Smooth muscle cell of the brain vasculature (primary cell): ENCODE measurements around the gene CBLL1.
A peak's percentile ranks its signal among the peaks of the same experiment; 100 is the strongest.

Source experiments
- DNase-seq: peaks from one replicate; pipeline ENCODE4 v3.0.0-alpha.2; 2012; ENCODE audit warnings: low read depth, low spot score

The CBLL1 gene, protein sequence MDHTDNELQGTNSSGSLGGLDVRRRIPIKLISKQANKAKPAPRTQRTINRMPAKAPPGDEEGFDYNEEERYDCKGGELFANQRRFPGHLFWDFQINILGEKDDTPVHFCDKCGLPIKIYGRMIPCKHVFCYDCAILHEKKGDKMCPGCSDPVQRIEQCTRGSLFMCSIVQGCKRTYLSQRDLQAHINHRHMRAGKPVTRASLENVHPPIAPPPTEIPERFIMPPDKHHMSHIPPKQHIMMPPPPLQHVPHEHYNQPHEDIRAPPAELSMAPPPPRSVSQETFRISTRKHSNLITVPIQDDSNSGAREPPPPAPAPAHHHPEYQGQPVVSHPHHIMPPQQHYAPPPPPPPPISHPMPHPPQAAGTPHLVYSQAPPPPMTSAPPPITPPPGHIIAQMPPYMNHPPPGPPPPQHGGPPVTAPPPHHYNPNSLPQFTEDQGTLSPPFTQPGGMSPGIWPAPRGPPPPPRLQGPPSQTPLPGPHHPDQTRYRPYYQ

DNA sequence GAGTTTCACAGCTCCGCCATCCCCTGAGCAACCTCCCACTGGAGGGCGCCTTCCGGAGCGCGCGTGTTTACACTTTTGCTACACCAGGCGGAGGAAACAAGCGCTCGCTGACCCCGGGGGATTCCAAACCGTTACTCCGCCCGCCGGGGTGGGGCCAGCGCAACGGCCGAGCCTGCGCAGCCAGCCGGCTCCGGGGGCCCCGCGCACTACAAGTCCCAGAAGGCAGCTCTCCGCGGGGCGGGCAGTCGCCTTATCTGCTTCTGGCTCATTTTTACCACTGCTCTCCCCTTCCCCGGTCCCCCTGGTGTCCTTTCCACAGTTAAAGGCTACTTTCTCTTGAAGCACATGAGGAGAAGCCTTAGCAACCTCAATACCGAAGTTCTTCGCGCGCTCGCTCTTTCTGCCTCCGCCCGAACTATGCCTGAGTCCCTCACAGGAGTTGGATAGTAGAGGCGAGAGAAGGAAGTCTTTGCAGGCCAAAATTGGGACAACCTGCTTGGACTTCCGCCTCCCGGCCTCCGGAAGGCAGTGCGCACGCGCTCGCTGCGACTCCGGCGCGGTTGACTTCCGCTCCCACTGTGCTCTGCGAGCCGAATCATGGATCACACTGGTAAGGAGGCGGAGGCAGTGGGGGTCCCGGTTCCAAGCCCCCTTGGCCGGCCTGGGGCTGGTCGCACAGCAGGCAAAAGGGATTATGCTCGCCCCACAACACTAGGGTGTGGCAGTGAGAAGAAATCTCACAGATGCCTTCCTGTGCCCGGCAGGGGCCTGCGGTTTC, at the start of gene CBLL1:
Gene CBLL1 (plus strand): TSS at position 576 of the 778 bp plus-strand sequence. CDS start 22 bp downstream, at position 598.
- DNase-seq: peak; percentile 90

DNA sequence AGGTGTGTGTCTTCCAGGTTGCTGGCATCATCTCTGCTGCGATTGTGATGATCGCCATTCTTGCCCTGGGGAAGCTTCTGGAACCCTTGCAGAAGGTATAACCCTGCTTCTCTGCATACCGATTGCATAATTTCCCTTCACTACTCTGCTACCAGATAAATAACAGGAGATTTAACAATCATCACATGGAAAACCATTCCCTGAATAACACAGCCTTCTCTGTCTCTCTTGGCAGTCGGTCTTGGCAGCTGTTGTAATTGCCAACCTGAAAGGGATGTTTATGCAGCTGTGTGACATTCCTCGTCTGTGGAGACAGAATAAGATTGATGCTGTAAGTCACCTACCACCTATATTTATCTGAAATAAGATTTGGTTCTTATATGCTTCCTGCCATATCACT, 49.6 kb upstream of the CBLL1 start:
- no peak for DNase-seq

DNA sequence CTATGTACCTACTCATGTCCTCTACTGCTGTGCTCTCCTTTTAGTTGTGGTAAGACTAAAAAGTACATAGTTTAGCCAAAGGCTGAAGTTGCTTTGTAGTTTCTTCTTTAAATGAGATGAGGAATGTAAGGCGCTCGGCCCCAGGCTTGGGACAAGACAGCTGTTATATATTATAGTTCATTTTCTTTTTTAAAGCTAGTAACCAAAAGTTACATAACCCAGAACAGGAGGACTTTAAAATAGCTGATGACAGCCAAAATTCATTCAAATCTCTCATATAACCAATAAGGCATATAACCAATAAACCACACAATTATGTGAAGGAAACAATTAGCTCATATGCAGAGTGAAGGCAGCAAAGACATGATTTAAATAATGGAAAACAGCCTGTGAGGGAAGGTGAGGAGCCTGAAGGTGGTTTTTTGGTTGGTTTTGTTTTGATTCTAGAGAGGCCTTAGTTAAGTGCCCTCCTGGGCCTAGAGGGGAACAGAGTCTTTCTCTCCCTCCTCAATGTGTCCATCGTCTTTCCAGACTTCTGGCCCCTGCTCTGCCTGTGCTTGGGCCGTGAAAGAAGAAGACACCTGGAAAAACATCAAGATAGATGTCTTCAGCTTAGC, 47.5 kb upstream of the CBLL1 start:
- DNase-seq: no peak

DNA sequence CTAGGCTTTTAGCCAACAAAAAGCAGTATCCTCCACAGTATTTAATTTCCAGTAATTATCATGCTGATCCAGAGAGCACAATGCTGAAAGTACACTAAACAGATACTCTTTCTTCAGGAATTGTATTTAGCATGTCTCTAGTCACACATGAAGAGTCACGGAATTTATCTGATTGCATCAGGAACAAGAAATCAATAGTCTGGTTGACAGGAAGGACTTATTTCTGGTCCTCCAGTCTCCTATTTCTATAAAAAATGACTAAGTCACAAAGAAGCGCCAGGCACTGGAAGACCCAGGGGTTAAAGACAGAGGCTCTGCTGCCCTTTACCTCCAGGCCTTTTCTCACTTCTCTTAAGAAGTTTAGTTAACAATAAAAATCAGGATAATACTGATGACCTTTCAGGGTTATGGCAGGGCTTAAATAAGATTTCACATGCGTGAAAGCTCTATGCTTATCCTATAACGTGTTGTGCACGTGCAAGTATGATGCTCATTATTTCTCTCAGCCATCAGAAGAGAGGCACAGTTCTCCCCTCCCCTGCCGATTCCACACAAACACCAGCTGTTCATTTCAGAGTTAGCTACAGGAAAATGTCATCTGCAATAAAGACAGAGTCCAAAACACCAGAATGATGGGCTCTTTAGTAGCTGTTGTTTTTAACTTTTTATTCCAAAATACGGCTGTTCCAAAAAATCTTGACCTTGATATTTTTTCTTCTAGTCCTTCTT, 46.5 kb upstream of the CBLL1 start:
- no peak for DNase-seq

DNA sequence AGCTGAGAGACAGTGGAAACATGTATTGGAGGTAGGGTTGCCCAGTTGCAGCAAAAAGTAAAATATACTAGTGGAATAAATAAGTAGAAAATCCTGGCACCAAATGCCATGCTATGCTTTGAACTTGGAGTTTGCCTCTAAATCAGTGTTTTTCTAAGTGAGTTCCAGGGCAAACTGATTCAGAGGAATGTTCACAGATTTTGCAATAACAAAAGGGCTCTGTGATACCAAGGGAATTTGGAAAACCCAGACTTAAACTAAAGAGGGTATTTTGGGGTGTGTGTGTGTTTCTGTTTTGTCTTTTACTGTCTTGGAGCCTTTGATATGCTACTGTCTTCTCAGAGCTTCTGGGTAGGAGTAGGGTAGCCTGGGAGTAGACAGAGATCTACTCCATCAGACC, 43.4 kb upstream of the CBLL1 start:
- DNase-seq: no peak

DNA sequence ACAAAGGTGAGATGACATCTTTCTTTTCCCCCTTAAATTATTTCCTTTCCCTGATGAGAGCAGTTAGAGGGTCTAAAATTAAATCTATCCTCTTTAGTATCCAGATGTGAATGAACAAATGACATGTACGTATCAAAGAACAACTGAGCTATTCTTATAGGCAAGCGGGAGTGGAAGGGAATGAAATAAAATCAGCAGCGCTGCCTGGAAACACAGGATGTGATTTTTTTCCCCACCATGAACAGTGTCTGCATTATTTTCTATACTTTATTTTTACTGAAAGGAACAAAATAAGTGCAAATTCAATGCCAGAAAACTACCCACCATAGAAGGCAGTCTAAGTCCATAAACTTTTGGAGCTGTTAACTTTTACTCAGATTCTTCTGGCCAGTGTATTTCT, 42.8 kb upstream of the CBLL1 start:
- DNase-seq: no peak

DNA sequence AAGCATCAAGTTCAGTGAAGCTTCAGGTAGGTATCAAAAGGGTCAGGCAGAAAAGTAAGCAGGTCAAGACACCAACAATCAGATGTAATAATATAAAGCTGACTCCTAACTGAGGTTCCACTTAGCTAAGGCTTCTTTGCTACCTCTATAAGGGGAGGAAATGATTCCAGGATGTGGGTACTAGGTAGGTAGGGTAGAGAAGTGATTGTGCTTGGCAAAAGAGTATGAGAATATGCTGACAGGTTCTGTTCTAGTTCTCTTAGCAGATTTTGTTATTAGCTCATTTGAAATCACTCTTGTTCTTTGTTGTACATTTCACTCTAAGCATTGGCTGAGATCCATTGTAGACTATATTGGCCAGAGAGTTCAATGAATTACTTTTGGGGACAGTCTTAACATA, 40.7 kb upstream of the CBLL1 start:
- DNase-seq: no peak

DNA sequence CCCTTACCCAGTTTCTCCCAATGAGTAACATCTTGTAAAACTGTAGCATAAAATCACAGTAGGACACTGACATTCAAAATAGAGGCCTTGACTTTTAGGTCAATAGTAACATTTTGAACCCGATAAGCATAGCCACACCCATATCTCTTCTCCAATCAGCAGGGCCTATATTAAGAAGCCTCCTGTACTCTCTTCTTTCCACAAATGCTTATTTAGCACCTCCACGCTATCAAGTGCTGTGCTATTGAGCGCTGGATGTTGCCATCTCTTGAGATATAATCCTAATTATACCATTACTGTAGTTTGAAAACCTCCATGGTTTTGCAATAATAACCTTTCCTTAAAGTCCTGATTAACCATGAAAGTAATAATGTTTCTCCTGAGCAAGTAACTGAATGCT, 40.1 kb upstream of the CBLL1 start:
- no peak for DNase-seq

DNA sequence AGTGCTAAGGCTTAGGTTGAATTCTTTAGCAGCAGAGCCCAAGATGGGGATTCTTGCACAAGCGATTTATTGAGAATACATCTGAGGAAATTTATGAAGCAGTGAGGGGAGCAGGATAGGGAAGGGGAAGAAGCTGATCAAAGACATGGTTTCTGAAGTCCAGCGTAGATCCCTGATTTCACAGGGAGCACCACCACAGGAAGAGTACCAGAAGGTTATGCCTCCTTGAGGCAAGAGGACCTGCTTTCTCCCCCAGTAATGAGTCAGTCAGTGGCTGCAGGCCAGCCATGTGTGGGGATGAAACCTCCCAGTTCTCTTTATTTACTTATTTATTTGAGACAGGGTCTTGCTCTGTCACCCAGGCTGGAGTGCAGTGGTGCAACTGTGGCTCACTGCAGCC, 35.0 kb upstream of the CBLL1 start:
- no peak for DNase-seq

DNA sequence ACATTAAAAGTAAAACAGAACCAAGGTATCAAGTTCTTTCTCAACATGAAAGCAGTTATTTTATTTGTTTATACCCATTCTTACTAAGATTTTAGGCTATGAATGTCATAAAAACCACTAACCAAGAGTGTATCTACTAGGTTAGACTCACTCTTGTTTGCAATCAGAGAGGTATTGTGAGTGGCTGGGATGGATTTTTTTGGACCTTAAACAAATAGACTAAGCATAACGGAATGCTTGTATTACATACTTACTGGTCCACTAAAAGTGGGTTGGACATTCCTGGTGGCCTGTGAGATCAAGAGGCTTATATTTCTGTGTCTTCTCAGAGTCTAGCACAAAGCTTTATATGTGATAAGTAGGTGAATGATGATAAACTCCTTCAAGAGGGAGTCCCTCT, 32.6 kb upstream of the CBLL1 start:
- DNase-seq: no peak

DNA sequence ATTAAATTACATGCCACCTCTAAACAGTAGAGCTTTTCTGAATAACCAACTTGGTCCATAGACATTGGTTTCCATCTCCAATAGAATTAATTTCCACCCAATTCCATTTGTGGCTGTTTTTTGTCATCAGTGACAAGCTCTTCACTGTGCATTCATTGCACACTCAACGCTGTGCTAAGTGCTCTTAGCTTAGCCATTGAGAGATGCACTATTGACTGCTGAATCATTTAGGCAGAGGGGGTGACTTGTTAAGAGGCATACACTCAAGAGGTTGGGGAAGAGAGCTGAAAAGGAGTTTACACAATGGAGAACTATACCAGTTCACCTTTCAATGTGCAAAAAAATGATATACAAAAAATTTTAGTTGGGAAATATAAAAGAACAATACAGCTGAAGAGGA, 31.9 kb upstream of the CBLL1 start:
- DNase-seq: no peak

DNA sequence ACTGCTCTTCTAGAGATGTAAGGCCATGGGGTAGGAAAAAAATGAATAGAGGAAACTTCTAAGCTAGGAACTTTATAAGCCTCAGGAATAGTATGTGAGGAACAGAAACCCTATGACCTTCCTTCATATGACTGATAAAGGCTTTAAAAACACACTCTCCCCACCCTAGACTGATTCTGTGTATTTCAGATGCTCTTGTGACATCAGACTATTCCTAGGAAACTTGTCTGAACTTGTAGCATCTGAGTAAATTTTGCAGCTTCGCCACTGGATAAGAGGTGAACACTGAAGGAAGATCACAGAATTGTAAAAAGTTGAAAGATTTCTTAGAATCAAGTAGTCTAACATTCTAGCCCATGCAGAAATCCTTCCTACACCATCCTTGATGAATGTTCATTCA, 31.0 kb upstream of the CBLL1 start:
- no peak for DNase-seq

DNA sequence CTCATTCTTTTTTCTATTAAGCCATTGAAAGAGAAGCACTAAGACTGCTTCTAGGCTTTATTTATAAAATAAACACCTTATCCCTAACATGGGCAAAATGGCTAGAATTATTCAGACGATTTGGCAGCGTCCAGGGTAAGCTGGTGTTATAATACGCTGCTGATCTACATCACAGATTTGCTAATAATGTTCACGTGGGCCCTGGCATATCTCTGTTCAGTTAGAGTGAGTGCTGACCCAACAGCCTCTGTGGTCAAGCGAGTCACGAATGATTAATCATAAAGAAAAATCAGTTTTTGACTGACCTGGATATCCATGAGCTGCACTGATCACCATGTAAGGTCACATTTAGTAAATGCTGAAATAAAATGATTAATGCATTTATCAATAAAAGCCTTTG, 28.4 kb upstream of the CBLL1 start:
- DNase-seq: no peak

DNA sequence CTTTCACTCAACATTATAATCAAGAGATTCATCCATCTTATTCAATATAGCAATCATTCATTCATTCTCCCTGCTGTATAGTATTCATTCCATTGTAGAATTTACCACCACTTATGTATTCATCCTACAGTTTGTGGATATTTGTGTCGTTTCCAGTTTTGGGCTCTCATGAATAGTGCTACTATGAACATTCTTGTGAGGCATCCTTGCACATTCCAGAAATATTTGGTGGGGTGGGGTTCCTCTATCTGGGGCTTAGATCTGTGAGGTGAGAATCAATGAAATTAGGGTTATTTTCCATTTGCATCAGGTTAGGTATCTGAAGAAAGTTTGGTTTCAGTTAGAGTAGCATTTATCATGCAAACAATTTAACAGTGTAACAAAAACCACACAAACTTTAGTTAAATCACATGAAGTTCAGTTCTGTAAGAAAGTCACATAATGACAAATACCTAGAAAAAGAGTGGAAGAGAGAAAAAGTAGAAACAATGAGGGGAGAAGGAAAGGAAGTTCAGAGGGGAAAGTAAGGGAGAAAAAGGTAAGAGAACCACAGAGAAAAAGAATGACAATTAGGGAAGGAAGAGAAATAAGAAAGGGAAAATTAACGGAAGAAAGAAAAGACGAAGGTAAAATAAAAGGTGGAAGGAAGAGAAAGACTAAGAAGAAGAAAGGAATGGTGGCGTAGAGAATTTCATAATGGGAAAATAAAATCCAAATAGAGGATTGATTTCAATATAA, 25.3 kb upstream of the CBLL1 start:
- no peak for DNase-seq

DNA sequence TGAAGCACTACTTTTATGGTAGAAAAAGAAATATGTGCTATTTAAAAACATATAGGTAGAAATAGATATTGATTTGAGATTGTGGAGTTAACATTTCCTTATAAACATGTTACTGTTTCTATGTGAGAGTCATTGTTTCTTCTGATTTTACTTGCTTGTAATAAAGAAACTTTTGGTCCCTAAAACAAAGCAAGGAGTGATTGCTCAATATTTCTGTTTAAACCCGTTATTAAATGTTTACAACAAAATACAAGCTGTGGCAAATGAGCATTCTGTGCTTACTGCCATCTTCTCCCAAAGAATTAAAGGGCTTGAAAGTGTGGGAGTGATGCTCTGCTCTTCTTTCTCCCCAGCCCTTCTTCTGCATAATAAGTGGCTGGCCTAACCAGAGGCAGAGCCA, 22.7 kb upstream of the CBLL1 start:
- no peak for DNase-seq

DNA sequence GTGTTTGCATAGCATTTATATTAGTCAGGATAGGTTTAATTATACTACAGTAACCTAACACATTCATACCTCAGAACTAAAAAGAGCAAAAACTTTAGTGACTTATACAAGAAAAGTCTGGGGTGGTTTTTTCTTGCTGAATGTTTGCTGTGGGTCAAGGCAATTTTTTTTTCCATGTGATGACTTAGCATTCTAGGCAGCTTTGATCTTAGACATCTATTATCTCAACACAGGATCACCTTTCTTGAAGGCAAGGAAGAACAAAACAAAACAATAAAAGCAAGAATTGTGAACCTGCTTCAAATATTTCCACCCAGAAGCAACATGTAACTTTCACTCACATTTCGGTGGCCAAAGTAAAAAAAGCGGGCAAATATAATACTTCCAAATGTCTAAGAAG, 20.7 kb upstream of the CBLL1 start:
- DNase-seq: no peak

DNA sequence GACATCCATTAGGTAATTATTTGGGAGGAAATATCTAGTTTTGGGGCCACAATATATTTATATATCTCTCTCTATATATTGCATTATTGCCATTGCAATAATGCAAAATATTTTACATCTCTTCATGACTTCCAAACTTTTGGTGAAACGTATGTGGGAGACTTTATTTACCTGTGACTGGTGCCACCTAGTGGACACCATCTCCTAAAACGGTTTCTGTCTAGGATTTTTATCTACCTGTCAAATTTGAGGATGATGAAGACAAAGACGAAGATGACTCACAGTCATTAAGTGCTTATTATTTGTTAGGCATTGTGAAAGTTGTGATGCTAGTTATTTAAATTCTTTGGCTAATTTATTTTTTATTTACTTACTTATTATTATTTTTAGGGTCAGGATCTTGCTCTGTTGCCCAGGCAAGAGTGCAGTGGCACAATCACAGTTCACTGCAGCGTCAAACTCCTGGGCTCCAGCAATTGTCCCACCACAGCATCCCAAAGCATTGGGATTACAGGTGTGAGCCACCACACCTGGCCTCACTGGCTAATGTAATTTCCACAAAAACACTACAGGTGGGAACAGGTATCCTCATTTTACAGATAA, 18.7 kb upstream of the CBLL1 start:
- DNase-seq: peak; percentile 36

DNA sequence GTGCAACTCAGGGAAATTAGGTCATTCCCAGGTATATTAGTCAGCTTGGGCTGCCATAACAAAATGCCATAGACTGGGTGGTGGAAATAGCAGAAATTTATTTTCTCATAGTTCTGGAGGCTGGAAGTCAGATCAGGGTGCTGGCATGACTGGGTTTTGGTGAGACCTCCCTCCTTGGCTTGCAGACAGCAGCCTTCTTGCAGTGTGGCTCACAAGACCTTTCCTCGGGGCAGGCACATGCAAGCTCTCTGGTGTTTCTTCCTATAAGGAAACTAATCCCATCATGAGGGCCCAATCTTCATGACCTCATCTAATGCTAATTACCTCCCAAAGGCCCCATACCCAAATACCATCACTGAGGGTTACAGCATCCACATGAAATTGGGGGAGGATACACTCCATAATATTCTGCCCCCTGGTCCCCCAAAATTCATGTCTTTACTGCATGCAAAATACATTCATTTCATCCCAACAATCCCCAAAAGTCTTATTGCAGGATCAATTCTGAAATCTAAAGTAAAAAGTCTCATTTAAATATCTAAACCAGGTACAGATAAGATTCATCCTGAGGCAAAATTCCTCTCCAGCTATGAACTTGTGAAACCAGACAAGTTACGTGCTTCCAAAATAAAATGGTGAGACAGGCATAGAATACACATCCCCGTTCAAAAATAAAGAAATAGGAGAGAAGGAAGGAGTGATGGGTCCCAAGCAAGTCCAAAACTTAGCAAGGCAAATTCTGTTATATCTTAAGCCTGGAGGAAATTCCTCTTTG, 17.4 kb upstream of the CBLL1 start:
- no peak for DNase-seq

DNA sequence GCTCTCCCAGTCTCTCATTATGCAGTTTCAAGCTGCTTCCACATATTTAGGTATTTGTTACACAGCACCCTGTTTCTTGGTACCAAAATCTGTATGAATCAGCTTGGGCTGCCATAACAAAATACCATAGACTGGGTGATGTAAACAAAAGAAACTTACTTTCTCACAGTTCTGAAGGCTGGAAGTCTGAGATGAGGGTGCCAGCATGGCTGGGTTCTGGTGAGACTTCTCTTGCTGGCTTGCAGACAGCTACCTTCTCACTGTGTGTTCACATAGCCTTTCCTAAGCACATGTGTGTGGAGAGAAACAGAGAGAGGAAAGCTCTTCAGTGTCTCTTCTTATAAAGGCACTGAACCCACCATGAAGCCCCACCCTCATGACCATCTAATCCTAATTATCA, 15.7 kb upstream of the CBLL1 start:
- DNase-seq: no peak
